ENCODE data around the gene ANKRD50. TPM values are rescaled to one million over a fixed set of nuclear protein-coding genes. Genes with fewer than 3 reads are reported as not detected.

ANKRD50 gene
- polyA plus RNA-seq, 1 donor (not counting 4 experiments of a cell fraction or from before 2014, with no cell fraction given), result 21.6 TPM

DNA sequence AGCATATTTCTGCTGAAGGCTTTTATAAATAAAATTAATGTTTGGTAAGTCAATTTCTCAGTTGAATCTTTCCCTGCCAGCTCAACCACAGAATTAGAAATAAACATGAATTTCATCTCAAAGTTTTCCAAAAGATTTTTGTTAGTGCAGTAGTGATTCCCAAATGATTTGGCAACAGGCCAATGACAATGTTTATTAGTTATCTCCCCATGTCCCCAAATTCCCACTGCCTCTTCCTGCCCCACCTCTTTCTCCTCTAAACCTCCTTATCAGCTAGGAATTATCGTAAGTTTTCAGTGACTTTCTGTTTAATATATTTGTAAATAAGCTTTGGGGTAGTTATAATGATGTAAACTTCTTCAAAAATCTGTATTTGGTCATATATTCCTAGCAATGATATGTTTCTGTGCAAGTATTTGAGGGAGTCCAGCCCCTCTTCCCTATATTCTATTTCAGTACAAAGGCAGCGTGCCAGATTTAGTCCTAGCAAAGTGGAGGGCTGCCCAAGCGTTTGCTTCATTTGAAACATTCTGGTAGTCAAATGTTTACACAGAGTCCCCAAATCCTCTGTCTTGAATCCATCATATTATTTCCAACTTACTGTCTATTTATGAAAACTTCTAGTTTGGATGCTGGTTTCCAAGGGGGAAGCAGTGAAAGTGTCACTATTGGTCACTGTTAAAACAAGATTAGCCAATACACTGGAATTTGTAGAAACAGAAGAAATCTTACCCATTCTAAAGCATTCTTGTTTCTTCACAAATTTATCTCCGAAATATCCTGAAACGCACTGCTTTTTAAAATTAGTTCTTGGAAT lies 33.7 kb upstream of the ANKRD50 start:
- no peak for DNase-seq (ENCODE audit: low read depth, low spot score)
- no peak overlapping the region for H3K4me3 ChIP-seq (ENCODE audit: control insufficient read depth in 2 of 3, extremely low read depth in 1 of 3, insufficient read depth in 2 of 3, low read depth in 1 of 3, low read length in 3 of 3)

GRCh38 chr4:124743711-124744110 lies 31.2 kb upstream of the ANKRD50 start:
- dilution Hi-C loops (cut with MboI; ENCODE audit: extremely low pct_ligation_motif_present, low sequenced_read_pairs), result no loop called here

More for the DNA sequence above, 33.7 kb upstream of the ANKRD50 start:
- Histone ChIP-seq H3K27me3 (ENCODE audit: control insufficient read depth, extremely low read depth, insufficient read depth, low read length) (no peaks in the 10 kb centered on the region), H3K79me2 (ENCODE audit: control insufficient read depth, insufficient read depth, low read length) (no peaks in the 10 kb centered on the region), H3K4me1 (ENCODE audit: control insufficient read depth, extremely low read depth, insufficient read depth, low read length) (no peaks in the 10 kb centered on the region), H3K9ac (ENCODE audit: control insufficient read depth, extremely low read depth, insufficient read depth, low read length) (no peak overlapping the region), H3K9me1 (ENCODE audit: control insufficient read depth, extremely low read depth, insufficient read depth, low read length) (no peaks in the 10 kb centered on the region), H3K27ac (ENCODE audit: control insufficient read depth, insufficient read depth, low read length) (no peak overlapping the region), H2AFZ (ENCODE audit: control insufficient read depth, low read length) (no peak overlapping the region), H4K20me1 (ENCODE audit: control insufficient read depth, extremely low read depth, insufficient read depth, low read length) (no peaks in the 10 kb centered on the region), H3K36me3 (ENCODE audit: control insufficient read depth in 2 of 2, extremely low read depth in 1 of 2, insufficient read depth in 2 of 2, low read length in 2 of 2) (no peaks in the 10 kb centered on the region), H3K9me3 (ENCODE audit: control insufficient read depth, low read depth, low read length) (no peaks in the 10 kb centered on the region), H3K4me2 (ENCODE audit: control insufficient read depth, extremely low read depth, insufficient read depth, low read depth, low read length) (no peak overlapping the region)
- dilution Hi-C loops (cut with MboI; ENCODE audit: extremely low pct_ligation_motif_present, low sequenced_read_pairs), result no loop called here
- FAIRE-seq, result no peak
- TF ChIP-seq, protein P1, sequence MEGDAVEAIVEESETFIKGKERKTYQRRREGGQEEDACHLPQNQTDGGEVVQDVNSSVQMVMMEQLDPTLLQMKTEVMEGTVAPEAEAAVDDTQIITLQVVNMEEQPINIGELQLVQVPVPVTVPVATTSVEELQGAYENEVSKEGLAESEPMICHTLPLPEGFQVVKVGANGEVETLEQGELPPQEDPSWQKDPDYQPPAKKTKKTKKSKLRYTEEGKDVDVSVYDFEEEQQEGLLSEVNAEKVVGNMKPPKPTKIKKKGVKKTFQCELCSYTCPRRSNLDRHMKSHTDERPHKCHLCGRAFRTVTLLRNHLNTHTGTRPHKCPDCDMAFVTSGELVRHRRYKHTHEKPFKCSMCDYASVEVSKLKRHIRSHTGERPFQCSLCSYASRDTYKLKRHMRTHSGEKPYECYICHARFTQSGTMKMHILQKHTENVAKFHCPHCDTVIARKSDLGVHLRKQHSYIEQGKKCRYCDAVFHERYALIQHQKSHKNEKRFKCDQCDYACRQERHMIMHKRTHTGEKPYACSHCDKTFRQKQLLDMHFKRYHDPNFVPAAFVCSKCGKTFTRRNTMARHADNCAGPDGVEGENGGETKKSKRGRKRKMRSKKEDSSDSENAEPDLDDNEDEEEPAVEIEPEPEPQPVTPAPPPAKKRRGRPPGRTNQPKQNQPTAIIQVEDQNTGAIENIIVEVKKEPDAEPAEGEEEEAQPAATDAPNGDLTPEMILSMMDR (optimal IDR thresholded peaks at IDR 0.05 in 1 of 3, IDR thresholded peaks at IDR 0.05 in 1 of 3, conservative IDR thresholded peaks at IDR 0.05 in 1 of 3; ENCODE audit: extremely low read depth in 1 of 3, insufficient read depth in 2 of 3, low read length in 3 of 3), result no peak
- no peak for TF ChIP-seq EZH2 (IDR thresholded peaks at IDR 0.05; ENCODE audit: low read length)

More at GRCh38 chr4:124743711-124744110, 31.2 kb upstream of the ANKRD50 start:
- no peak overlapping the region for H3K4me2 ChIP-seq (ENCODE audit: control insufficient read depth, extremely low read depth, insufficient read depth, low read depth, low read length)
- DNase-seq (ENCODE audit: low read depth, low spot score) (no peak), FAIRE-seq (peak; percentile 43)
- no peaks in the 10 kb centered on the region for H4K20me1 ChIP-seq (ENCODE audit: control insufficient read depth, extremely low read depth, insufficient read depth, low read length)
- H3K4me3 ChIP-seq (ENCODE audit: control insufficient read depth in 2 of 3, extremely low read depth in 1 of 3, insufficient read depth in 2 of 3, low read depth in 1 of 3, low read length in 3 of 3), result no peak overlapping the region
- no peaks in the 10 kb centered on the region for H3K36me3 ChIP-seq (ENCODE audit: control insufficient read depth in 2 of 2, extremely low read depth in 1 of 2, insufficient read depth in 2 of 2, low read length in 2 of 2)
- H3K9me1 ChIP-seq (ENCODE audit: control insufficient read depth, extremely low read depth, insufficient read depth, low read length), result no peaks in the 10 kb centered on the region
- no peaks in the 10 kb centered on the region for H3K9me3 ChIP-seq (ENCODE audit: control insufficient read depth, low read depth, low read length)
- H3K4me1 ChIP-seq (ENCODE audit: control insufficient read depth, extremely low read depth, insufficient read depth, low read length), result no peaks in the 10 kb centered on the region
- no peak for TF ChIP-seq EZH2 (IDR thresholded peaks at IDR 0.05; ENCODE audit: low read length)
- TF ChIP-seq, protein P1 (optimal IDR thresholded peaks at IDR 0.05 in 1 of 3, IDR thresholded peaks at IDR 0.05 in 1 of 3, conservative IDR thresholded peaks at IDR 0.05 in 1 of 3; ENCODE audit: extremely low read depth in 1 of 3, insufficient read depth in 2 of 3, low read length in 3 of 3), result no peak
- no peak overlapping the region for H2AFZ ChIP-seq (ENCODE audit: control insufficient read depth, low read length)
- no peak overlapping the region for H3K27ac ChIP-seq (ENCODE audit: control insufficient read depth, insufficient read depth, low read length)
- H3K79me2 ChIP-seq (ENCODE audit: control insufficient read depth, insufficient read depth, low read length), result no peaks in the 10 kb centered on the region
- no peak overlapping the region for H3K9ac ChIP-seq (ENCODE audit: control insufficient read depth, extremely low read depth, insufficient read depth, low read length)
- H3K27me3 ChIP-seq (ENCODE audit: control insufficient read depth, extremely low read depth, insufficient read depth, low read length), result no peaks in the 10 kb centered on the region
